Measurements from ENCODE around the gene NKTR. TPM values are rescaled to one million over a fixed set of nuclear protein-coding genes. Genes with fewer than 3 reads are reported as not detected.

The NKTR gene
- total and polyA plus RNA-seq, 3 donors from 2014 or later: 42.2 to 203 (median 175) TPM

GRCh38 chr3:42658091-42658770 is 57.7 kb downstream of the NKTR start:
- TF ChIP-seq POLR2A (IDR thresholded peaks at IDR 0.05) (no peak), CTCF (IDR thresholded peaks at IDR 0.05) (no peak)
- Histone ChIP-seq H3K4me1 (peaks cover 21% of the 10 kb centered on the region), H3K27ac (no peak overlapping the region), H3K9me3 (no peaks in the 10 kb centered on the region), H3K36me3 (ENCODE audit: low read depth, missing control alignments) (no peaks in the 10 kb centered on the region), H3K27me3 (no peaks in the 10 kb centered on the region), H3K4me3 (no peak overlapping the region)
- intact Hi-C loops (cut with DNase I; ENCODE audit: low total_unique reads): loop anchor here (10.0 kb wide), 1 partner anchor 63 kb away; the partner anchor contains the start of gene SS18L2
- DNase-seq: no peak
- WGBS, 2 donors: 90 to 91% methylated on average over 26 to 34 of the region's 34 CpGs

GRCh38 chr3:42658771-42659390 is 58.4 kb downstream of the NKTR start:
- 68 to 70% methylated on average over 16 to 22 of the region's 22 CpGs for WGBS, 2 donors
- no peaks in the 10 kb centered on the region for H3K36me3 ChIP-seq (ENCODE audit: low read depth, missing control alignments)

GRCh38 chr3:42659451-42660130 is 59.1 kb downstream of the NKTR start:
- Histone ChIP-seq H3K27me3 (no peaks in the 10 kb centered on the region), H3K4me1 (peaks cover 19% of the 10 kb centered on the region), H3K27ac (no peak overlapping the region), H3K36me3 (ENCODE audit: low read depth, missing control alignments) (no peaks in the 10 kb centered on the region), H3K4me3 (no peak overlapping the region), H3K9me3 (no peaks in the 10 kb centered on the region)
- TF ChIP-seq POLR2A (IDR thresholded peaks at IDR 0.05): no peak
- TF ChIP-seq CTCF (IDR thresholded peaks at IDR 0.05): no peak
- WGBS, 2 donors: 73 to 80% methylated on average over 15 to 22 of the region's 25 CpGs
- DNase-seq: no peak
- intact Hi-C loops (cut with DNase I; ENCODE audit: low total_unique reads): loop anchor here (10.0 kb wide), 2 partner anchors 65 to 645 kb away; partner anchors contain the start of gene SS18L2

More at GRCh38 chr3:42658771-42659390, 58.4 kb downstream of the NKTR start:
- no peak for DNase-seq
- Histone ChIP-seq H3K27ac (no peak overlapping the region), H3K9me3 (no peaks in the 10 kb centered on the region), H3K4me3 (no peak overlapping the region), H3K27me3 (no peaks in the 10 kb centered on the region), H3K4me1 (peaks cover 19% of the 10 kb centered on the region)
- intact Hi-C loops (cut with DNase I; ENCODE audit: low total_unique reads): loop anchor here (10.0 kb wide), 1 partner anchor 64 kb away; the partner anchor contains the start of gene SS18L2
- TF ChIP-seq CTCF (IDR thresholded peaks at IDR 0.05): no peak
- no peak for TF ChIP-seq POLR2A (IDR thresholded peaks at IDR 0.05)

GRCh38 chr3:42660131-42660715 is 59.7 kb downstream of the NKTR start:
- H3K27me3 ChIP-seq: no peaks in the 10 kb centered on the region
- H3K4me3 ChIP-seq: no peak overlapping the region
- no peak overlapping the region for H3K27ac ChIP-seq
- WGBS, 2 donors: 55 to 75% methylated on average over 6 of the region's 6 CpGs
- no peak for TF ChIP-seq POLR2A (IDR thresholded peaks at IDR 0.05)
- no peak for TF ChIP-seq CTCF (IDR thresholded peaks at IDR 0.05)
- H3K36me3 ChIP-seq (ENCODE audit: low read depth, missing control alignments): no peaks in the 10 kb centered on the region
- H3K4me1 ChIP-seq: peaks cover 16% of the 10 kb centered on the region
- DNase-seq: no peak
- no peaks in the 10 kb centered on the region for H3K9me3 ChIP-seq
- intact Hi-C loops (cut with DNase I; ENCODE audit: low total_unique reads): loop anchor here (10.0 kb wide), 1 partner anchor 645 kb away; no protein-coding TSS in a partner anchor

Data from testis (tissue), 3 donors.